ENCODE data around the gene RHO.
"Not testable (repeated sequence)": the region's sequence is repeated elsewhere in the genome, so short reads cannot be mapped to it uniquely, and the experiment has no call there.

Gene RHO

DNA sequence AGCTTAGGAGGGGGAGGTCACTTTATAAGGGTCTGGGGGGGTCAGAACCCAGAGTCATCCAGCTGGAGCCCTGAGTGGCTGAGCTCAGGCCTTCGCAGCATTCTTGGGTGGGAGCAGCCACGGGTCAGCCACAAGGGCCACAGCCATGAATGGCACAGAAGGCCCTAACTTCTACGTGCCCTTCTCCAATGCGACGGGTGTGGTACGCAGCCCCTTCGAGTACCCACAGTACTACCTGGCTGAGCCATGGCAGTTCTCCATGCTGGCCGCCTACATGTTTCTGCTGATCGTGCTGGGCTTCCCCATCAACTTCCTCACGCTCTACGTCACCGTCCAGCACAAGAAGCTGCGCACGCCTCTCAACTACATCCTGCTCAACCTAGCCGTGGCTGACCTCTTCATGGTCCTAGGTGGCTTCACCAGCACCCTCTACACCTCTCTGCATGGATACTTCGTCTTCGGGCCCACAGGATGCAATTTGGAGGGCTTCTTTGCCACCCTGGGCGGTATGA is at the start of gene RHO:
RHO (plus strand) TSS at position 51 of the 512 bp plus-strand sequence; CDS start at position 146, 95 bp downstream.
- no peak for DNase-seq (ENCODE audit: low read depth in 2 of 2)

DNA sequence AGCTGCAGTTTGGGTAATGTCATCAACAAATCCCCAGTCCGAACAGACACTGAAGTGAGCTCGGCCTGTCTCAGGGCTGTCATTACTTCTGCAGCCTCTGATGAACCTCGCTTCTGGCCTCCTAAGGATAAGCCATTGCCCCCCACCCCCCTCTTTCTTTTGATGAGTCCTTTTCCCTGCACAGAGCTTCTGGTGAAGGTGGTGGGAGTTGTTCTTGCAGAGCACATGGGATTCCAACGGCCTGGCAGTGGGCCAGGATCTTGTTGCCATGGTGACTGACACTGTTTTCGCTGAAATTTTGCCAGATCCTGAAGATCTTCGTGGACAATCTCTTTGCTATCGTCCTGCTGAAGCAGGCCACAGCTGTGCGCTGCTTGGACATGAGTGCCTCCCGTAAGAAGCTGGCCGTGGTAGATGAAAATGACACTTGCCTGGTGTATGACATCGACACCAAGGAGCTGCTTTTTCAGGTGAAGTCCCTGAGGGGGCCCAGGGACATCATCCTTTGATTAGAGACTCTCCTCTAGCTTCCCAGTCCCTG is 47.1 kb upstream of the RHO start:
- DNase-seq (ENCODE audit: low read depth in 2 of 2): not testable (repeated sequence)

DNA sequence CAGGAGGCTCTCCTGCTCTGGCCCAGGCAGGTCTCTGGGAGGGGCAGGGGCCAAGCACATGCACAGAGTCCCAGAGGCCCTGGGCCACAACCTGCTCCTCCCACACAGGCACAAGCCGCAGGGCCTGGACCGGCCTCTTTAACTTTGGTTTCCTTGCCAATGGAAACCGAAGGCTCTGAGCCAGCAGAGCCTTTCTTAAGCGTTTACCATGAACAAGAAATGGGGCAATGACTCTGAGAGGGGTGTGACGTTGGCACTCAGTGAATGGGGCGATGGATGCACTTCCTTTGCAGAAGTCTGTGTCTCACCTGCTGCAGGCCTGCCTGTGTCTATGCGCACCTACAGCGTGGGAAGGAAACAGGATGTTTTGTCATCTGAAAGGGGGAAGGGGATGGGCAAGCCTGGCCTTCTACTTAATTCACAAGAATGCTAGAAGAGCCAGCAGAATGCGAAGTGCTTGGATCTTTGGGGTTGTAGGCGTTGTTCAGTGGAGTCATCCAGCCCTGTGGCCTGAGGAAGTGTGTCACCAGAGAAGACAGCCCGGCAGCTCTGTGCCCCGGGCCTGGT is 46.6 kb upstream of the RHO start:
- DNase-seq (ENCODE audit: low read depth in 2 of 2): no peak

DNA sequence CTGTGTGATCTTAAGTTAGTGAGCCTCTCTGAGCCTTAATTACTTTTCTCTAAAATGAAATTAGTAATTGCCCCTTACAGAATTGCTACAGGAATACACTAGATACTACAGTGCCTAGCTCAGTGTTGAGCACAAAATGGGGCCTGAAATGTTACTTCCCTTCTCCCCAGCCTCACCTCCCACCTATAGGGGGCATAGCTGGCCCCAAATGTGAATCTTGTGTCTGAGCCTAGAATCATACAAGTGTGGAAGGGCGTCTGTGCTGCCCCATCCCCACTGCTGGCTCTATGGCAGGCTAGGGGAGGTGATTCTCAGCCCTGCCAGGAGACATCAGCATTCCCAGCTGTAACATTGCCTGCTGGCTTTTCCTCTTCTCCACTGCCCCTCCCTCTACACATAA is 45.7 kb upstream of the RHO start:
- no peak for DNase-seq (ENCODE audit: low read depth in 2 of 2)

DNA sequence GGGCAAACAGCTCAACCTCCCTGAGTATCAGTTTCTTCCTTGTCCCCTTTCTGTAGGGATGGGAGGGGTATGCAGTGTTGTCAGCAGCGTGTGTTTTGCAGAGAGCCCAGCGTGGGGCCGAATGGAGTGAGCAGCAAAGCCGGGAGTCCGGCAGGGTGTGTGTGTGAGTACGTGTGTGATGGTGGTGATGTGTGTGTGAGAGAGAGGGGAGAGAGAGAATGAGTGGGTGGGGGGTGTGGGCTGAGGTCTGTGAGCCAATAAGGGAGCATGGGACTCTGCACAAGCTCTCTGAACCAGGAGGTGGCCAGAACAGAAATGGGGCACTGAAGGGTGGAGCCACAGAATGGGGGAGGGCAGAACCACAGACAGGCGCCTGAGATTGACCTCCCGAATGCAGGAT is 44.6 kb upstream of the RHO start:
- DNase-seq (ENCODE audit: low read depth in 2 of 2): no peak

DNA sequence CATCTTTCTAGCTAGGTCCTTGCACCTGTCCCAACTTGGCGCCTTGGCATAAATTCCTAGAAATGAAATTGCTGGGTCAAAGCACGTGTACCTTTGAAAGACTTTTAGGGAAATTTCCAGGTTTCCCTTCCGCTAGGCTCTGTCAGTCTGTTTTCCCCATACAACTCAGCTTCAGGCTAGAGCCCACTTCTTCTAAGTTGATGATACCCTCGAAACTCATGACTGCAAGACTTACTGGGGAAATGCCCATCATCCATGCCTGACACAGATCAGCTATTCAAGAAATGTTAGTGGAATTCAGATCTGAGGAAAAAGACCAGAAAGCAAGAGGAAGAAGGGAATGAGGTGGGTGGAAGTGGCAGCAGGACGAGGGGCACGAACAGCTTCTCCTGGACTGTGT is 43.3 kb upstream of the RHO start:
- DNase-seq (ENCODE audit: low read depth in 2 of 2): not testable (repeated sequence)

DNA sequence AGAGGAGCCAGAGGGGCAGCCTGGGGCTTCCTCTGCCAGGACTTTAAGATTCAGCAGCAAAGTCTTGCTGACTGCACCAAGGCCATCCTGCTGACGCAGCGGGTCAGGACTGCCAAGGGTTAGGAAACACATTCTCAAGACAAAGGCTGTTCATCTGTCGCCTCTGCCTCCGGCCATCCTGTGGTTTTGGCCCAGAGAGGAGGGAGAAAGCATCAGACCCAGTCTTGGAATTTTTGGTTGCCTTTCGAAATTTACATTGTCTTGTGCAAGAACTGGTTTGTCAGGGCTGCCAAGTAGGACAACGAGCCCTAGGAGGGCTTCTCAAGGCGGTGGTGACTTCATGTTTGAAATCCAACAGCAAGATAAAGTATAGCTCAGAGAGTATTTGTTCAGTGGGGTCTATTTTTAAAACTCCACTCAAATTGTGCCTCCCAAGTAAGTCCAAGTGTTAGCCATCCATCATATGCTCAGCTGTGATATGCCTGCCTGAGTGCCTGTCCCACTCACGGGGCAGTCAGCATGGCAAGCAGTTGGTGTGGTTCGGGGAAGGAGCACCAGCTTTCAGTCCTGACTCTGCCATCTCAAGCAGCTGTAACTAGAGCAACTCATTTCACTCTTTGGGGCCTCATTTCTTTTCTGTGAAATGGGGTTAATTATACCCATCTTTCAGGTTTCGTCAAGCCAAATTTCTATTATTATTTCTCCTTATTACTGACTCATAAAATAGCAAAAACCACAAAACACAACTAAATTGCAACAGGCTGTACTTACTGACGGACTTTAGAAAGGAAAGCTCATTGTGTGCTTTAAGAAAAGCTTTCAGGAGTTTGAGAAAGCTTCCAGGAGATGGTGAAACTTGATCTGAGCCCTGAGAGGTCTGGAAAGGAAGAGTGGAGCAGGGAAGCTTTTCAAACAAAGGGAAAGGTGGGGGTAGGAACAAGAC is 42.4 kb upstream of the RHO start:
- DNase-seq (ENCODE audit: low read depth in 2 of 2): no peak

DNA sequence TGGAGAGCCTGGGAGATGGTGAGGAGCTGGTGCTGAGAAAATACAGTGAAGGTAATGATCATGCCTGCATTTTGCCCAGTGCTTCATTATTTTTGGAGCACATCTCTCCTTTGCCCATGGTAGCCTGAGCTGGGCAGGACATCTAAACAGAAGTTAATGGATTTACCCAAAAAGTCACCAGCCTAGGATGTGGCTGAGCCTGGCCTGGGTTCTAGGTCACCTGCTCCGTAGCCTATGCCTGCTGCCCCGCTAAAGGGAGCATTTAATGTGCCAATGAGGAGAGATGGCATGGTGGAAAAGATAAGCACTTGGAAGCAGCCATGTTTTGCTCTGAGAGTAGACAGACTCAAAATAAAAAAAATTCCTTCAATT is 41.8 kb upstream of the RHO start:
- DNase-seq (ENCODE audit: low read depth in 2 of 2): no peak

DNA sequence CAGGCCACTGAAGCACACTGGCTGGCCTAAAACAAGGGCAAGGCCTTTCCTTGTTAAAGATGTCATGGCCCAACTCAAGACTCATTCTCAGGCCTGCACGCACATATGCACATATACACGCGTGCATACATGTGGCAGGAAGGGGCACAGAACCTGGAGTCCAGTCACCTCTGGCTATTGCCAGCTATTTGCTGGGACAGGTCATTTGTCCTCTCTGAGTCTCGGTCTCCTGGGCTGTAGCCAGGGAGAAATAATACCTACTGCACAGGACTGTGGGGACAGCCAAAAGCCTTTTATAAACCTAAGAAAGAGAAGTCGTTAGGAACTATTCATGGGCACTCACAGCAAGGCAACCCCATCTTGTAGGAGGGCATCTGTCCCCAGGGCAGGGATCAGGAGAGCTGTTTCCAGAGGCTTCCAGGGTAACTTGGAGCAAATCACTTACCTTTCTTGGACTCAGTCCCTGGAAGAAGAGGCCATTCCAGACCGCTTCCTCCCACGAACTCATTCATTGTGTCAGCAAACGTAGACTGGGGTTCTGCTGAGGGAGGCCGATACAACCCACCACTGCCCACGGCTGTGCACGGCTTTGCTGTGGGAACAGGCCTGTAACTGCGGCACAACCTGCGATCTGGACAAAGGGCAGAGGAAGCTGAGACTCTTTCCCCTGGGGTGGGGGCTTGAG is 41.1 kb upstream of the RHO start:
- DNase-seq (ENCODE audit: low read depth in 2 of 2): no peak

DNA sequence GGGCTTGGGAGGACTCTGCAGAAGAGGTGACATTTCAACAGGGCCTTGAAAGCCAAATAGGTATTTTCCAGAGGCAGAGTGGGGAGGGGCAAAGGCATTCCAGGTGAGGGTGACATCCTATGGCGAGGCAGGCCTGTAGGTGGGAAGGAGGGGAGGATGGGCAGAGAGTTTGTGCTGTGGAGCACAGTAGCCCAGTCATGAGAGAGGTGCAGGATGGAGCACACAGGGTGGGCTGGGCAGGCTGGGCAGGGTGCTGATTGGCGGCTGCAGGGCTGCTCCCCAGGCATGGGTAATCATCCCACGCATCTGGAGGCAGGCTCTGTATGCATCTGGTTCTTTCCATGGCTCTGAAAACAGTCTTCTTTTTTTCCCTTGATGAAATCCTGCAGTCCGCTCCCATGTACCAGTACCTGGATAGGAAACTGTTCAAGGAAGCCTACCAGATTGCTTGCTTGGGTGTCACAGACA is 40.5 kb upstream of the RHO start:
- not testable (repeated sequence) for DNase-seq (ENCODE audit: low read depth in 2 of 2)

DNA sequence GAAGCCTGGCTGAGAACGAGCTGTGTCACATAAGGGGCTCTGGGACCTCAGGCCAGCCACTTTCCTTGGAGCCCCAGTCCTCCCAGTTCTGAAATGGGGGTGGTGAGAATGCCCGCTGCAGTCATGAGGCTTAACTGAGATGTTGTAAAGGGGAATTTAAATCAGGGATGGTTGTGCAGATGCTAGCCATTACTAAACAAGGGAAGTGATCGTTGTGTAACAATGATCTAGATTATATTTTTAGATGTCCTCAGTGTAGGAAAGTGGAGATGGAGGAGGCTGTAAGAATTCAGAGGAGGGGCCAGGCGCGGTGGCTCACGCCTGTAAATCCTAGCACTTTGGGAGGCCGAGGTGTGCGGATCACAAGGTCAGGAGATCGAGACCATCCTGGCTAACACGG is 39.2 kb upstream of the RHO start:
- DNase-seq (ENCODE audit: low read depth in 2 of 2): not testable (repeated sequence)

DNA sequence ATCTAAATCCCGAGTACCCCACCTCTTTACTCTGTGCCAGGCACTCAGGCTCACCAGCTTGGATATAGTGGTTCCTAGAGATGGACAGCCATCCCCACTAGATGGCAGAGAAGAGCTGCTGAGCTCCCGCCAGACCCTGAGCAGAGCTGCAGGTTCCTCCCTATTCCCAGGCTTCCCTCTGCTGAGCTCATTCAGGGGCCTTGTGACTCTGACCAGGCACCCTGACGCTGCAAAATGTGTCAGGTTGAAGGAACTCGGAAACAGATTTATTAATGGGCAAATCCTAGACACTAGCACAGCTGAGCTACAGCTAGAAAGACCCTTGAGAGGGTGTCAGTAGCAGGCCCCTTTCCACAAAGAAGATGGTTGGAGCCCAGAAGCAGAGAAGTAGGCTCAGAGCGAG is 38.2 kb upstream of the RHO start:
- peak in 1 of 2 donors; percentile 17 for DNase-seq (ENCODE audit: low read depth in 2 of 2)

DNA sequence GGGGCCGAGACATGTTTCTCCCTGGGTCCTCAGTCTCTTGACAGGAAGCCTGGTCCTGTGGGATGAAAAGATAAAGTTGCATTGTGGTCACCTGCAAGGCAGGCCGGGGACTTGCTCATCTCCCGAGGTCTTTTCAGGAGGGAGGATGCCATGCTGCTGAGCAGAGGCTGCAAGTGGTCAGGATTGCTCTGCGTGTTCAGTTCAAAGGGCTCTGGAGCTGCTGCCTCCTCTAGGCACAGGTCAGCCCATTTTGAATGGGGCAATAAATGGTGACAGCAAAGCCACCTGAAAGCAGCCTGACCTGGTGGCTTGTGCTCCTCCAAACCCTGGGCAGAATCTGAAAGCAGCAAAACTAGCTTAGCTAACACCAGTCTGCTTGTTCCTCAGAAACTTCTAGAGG is 37.4 kb upstream of the RHO start:
- not testable (repeated sequence) for DNase-seq (ENCODE audit: low read depth in 2 of 2)

DNA sequence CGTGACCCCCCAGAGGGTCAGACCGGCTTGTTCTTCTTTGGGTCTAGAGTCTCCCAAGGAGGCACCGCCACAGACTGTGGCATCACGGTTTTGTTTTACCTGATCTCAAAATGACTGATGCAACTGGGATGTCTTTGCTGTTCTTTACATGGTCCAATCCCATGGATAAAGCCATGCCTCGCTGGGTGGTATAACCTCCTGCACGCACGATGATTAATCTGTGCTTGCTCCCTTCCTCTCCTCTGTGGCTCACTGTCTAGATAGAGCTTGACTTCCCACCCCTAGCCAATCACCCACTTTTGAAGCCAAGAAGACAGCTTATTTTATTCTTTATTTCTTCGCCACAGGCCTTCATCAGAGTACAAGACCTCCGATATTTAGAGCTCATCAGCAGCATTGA is 36.6 kb upstream of the RHO start:
- DNase-seq (ENCODE audit: low read depth in 2 of 2): no peak

DNA sequence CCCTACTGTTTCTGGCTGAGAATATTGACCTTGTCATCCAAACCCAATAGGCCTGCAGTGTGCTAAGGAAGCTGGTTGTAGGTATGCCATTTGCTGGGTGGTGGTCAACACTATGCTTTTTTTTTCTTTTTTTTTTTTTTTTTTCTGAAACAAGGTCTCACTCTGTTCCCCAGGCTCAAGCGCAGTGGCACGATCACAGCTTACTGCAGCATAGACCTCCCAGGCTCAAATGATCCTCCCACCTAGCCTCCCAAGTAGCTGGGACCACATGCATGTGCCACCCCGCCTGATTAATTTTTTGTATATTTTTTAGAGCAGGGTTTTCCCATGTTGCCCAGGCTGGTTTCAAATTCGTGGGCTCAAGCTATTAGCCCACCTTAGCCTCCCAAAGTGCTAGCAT is 35.7 kb upstream of the RHO start:
- no peak for DNase-seq (ENCODE audit: low read depth in 2 of 2)

DNA sequence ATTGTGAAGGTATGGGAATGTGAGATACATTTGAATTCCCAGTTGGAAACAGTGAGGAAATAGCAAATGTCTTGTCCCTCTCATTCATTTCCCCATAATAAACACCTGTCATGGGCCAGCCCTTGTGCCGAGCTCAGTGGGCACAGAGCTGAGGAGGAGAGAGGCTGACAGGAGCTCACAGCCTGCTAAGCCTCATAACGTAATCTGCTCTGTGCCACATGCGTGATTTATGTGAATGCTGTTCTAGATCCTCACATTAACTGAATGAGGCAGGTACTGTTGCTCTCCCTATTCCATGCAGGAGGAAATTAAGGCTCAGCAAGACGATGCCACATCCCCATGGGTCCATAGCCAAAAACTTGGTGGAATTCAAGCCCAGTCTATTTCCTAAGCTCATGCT is 35.2 kb upstream of the RHO start:
- DNase-seq (ENCODE audit: low read depth in 2 of 2): no peak

DNA sequence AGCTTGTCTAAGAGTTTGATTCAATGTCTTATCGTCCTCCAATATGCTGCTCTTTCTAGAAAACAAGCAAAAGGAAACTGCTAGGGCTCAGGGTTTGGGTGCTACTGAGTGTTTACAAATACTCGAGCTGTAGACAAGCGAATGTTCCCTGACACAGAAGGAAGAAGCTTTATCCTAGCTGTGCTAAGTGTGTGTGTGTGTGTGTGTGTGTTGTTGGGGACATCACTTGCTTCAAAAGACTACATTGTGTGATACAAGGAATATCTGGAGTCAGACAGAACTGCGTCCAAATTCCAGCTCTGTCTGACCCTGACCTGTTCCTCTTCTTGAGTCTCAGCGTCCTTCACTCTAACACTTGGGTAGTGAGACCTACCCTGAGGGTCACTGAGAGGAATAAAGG is 33.9 kb upstream of the RHO start:
- DNase-seq (ENCODE audit: low read depth in 2 of 2): not testable (repeated sequence)

DNA sequence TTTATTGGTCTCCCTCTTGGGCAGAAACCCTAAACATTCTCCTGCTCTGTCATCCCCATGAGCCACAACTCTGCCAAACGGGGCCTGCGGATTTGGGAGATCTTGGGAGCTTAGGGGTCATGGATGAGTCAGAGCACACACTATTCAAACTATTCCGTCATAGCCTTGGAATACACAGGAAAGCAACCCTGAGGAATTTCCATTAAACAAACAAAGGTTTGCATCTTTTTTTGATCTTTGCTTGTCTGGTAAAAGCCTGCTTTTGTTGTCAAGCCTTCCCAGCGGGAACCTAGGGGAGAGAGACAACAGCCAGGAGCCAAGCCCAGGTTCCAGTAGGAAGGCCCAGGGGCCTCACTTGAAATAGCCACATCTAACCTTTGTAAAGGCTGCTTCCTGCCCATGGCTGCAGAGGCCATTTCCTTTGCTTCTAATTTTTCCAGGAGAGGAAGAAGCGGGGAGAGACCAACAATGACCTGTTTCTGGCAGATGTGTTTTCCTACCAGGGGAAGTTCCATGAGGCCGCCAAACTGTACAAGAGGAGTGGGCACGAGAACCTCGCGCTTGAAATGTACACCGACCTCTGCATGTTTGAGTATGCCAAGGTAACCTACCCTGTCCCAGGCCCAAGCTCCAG is 33.3 kb upstream of the RHO start:
- not testable (repeated sequence) for DNase-seq (ENCODE audit: low read depth in 2 of 2)

DNA sequence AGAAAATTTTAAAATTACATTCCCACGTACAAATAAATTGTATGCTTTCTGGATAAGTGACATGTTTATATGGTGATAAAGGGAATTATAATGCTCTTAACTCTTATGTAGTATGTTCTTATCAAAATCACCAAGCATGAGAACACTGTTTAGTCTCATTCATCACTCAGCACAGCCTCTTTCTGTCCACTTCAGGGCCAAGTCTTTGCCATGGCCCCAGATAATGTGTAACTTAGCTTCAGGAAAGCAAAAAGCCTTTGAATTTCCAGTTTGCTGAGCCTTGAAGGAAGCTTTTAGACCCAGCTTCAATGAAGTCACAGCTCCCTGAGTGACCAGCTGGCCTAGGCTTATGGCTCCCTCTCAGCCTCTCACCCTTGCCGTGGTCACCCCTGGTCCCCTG is 30.6 kb upstream of the RHO start:
- DNase-seq (ENCODE audit: low read depth in 2 of 2): not testable (repeated sequence)

DNA sequence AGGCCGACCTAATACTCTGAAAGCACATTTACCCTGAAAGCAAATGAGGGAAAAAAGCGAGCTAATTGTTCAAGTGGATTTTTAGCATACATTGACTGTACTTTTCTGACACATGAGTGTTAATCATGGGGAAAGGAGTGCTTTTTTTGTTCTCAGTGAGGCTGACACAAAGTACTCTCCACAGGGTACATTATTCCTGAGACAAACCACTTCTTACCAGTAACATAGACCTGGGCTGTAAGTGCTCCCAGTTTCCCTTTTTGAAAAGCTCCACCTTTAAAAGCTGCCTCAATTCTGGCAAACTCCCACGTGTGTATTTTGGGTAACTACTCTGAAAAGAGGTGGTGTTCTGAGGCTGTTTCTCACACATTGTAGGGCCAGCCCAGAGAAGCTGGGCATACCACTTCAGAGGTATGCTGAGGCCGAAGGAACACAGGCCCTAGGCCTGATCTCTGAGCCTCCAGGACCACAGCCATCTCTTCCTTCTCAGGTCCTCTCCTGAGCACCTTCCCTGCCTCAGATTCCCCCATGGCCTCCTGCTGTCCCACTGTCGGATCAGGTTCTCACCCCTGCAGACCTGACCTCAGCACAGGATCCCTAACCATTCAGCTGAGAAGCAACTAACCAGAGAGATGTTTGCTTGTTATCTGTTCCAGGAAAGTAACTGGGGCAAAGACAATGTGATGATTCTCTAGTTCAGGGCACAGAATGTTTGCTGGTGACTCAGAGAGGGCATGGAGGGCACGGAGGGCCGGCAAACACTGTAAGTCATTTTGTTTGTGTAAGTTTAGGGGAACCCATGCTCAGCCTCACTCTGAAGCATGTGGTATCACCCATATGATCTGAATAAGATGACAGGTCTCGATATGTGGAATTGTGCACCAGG is 29.6 kb upstream of the RHO start:
- not testable (repeated sequence) for DNase-seq (ENCODE audit: low read depth in 2 of 2)
